Muscle layer of colon (tissue), 2 donors: Measurements from ENCODE around the gene GAB2.

Source experiments
- H3K27ac ChIP-seq: one replicate; pipeline ENCODE4 v1.7.0; 2013; ENCODE audit warnings: low read depth, mild to moderate bottlenecking, low read length, moderate library complexity
- H3K27me3 ChIP-seq, 2 donors: one replicate each; pipeline ENCODE4 v1.7.0; 2013; ENCODE audit warnings: low read length in 2 of 2, mild to moderate bottlenecking in 2 of 2; ENCODE audit not compliant: insufficient read depth in 2 of 2, control insufficient read depth in 1 of 2
- H3K36me3 ChIP-seq: one replicate; pipeline ENCODE4 v1.7.0; 2013; ENCODE audit warnings: mild to moderate bottlenecking, low read length; ENCODE audit not compliant: insufficient read depth
- H3K4me1 ChIP-seq: one replicate; pipeline ENCODE4 v1.7.0; 2013; ENCODE audit warnings: mild to moderate bottlenecking, low read length; ENCODE audit not compliant: insufficient read depth
- H3K4me3 ChIP-seq, 2 donors: one replicate each; pipeline ENCODE4 v1.7.0; 2013; ENCODE audit warnings: low read length in 2 of 2, low read depth in 1 of 2, mild to moderate bottlenecking in 1 of 2, moderate library complexity in 1 of 2
- H3K9ac ChIP-seq: one replicate; pipeline ENCODE4 v1.7.0; 2013; ENCODE audit warnings: low read length
- H3K9me3 ChIP-seq: one replicate; pipeline ENCODE4 v1.7.0; 2013; ENCODE audit warnings: mild to moderate bottlenecking, low read length
- donor health status: abdominal sarcoma.
- donor health status: Adenocarcinoma of cecum.

GAB2 gene

GRCh38 chr11:78201096-78201818 is 216.4 kb downstream of the GAB2 start:
- H3K27me3 ChIP-seq: no peaks in the 10 kb centered on the region
- H3K9me3 ChIP-seq: no peaks in the 10 kb centered on the region
- H3K27ac ChIP-seq: no peak overlapping the region
- H3K9ac ChIP-seq: no peak overlapping the region
- peaks cover 38% of the 10 kb centered on the region for H3K36me3 ChIP-seq
- no peak overlapping the region for H3K4me3 ChIP-seq
- H3K4me1 ChIP-seq: no peaks in the 10 kb centered on the region

GRCh38 chr11:78200553-78200952 is 217.1 kb downstream of the GAB2 start:
- Histone ChIP-seq H3K4me1 (no peaks in the 10 kb centered on the region), H3K4me3 (no peak overlapping the region), H3K9ac (no peak overlapping the region), H3K27me3 (no peaks in the 10 kb centered on the region), H3K9me3 (no peaks in the 10 kb centered on the region), H3K27ac (no peak overlapping the region), H3K36me3 (peaks cover 35% of the 10 kb centered on the region)

GRCh38 chr11:78200061-78200460 is 217.6 kb downstream of the GAB2 start:
- no peaks in the 10 kb centered on the region for H3K27me3 ChIP-seq
- peaks cover 35% of the 10 kb centered on the region for H3K36me3 ChIP-seq
- H3K27ac ChIP-seq: no peak overlapping the region
- H3K9ac ChIP-seq: no peak overlapping the region
- H3K4me3 ChIP-seq: no peak overlapping the region
- H3K4me1 ChIP-seq: no peaks in the 10 kb centered on the region
- no peaks in the 10 kb centered on the region for H3K9me3 ChIP-seq

GRCh38 chr11:78199653-78200015 is 218.0 kb downstream of the GAB2 start:
- no peaks in the 10 kb centered on the region for H3K4me1 ChIP-seq
- peaks cover 35% of the 10 kb centered on the region for H3K36me3 ChIP-seq
- no peaks in the 10 kb centered on the region for H3K27me3 ChIP-seq

GRCh38 chr11:78199015-78199652 is 218.5 kb downstream of the GAB2 start:
- Histone ChIP-seq H3K27ac (no peak overlapping the region), H3K27me3 (no peaks in the 10 kb centered on the region), H3K9me3 (no peaks in the 10 kb centered on the region), H3K9ac (no peak overlapping the region), H3K4me1 (no peaks in the 10 kb centered on the region), H3K4me3 (no peak overlapping the region), H3K36me3 (peaks cover 35% of the 10 kb centered on the region)

More at GRCh38 chr11:78199653-78200015, 218.0 kb downstream of the GAB2 start:
- Histone ChIP-seq H3K9me3 (no peaks in the 10 kb centered on the region), H3K4me3 (no peak overlapping the region), H3K9ac (no peak overlapping the region), H3K27ac (no peak overlapping the region)

- Histone ChIP-seq H3K9me3 (no peaks in the 10 kb centered on the region), H3K27me3 (no peaks in the 10 kb centered on the region), H3K9ac (no peak overlapping the region), H3K4me3 (no peak overlapping the region), H3K27ac (no peak overlapping the region), H3K36me3 (peaks cover 35% of the 10 kb centered on the region), H3K4me1 (no peaks in the 10 kb centered on the region)
Measured at GRCh38 chr11:78197816-78198215, 219.8 kb downstream of the GAB2 start.

GRCh38 chr11:78196661-78197091 is 220.9 kb downstream of the GAB2 start:
- Histone ChIP-seq H3K4me1 (no peaks in the 10 kb centered on the region), H3K4me3 (no peak overlapping the region), H3K36me3 (peaks cover 35% of the 10 kb centered on the region), H3K27me3 (no peaks in the 10 kb centered on the region), H3K27ac (no peak overlapping the region), H3K9me3 (no peaks in the 10 kb centered on the region), H3K9ac (no peak overlapping the region)

- Histone ChIP-seq H3K4me1 (peaks cover 4% of the 10 kb centered on the region), H3K36me3 (peaks cover 30% of the 10 kb centered on the region), H3K4me3 (no peak overlapping the region), H3K27me3 (no peaks in the 10 kb centered on the region), H3K9me3 (no peaks in the 10 kb centered on the region), H3K9ac (no peak overlapping the region), H3K27ac (no peak overlapping the region)
Measured at GRCh38 chr11:78195917-78196560, 221.6 kb downstream of the GAB2 start.

- H3K36me3 ChIP-seq: peaks cover 15% of the 10 kb centered on the region
- H3K27ac ChIP-seq: no peak overlapping the region
- no peak overlapping the region for H3K4me3 ChIP-seq
- no peaks in the 10 kb centered on the region for H3K9me3 ChIP-seq
- H3K27me3 ChIP-seq: no peaks in the 10 kb centered on the region
- peaks cover 19% of the 10 kb centered on the region for H3K4me1 ChIP-seq
- H3K9ac ChIP-seq: no peak overlapping the region
Measured at GRCh38 chr11:78194490-78194889, 223.1 kb downstream of the GAB2 start.

- H3K9me3 ChIP-seq: no peaks in the 10 kb centered on the region
- H3K36me3 ChIP-seq: peaks cover 14% of the 10 kb centered on the region
- peaks cover 24% of the 10 kb centered on the region for H3K4me1 ChIP-seq
- no peak overlapping the region for H3K9ac ChIP-seq
- no peak overlapping the region for H3K27ac ChIP-seq
- H3K27me3 ChIP-seq: no peaks in the 10 kb centered on the region
- H3K4me3 ChIP-seq: no peak overlapping the region
Measured at GRCh38 chr11:78193806-78194205, 223.8 kb downstream of the GAB2 start.

- H3K4me3 ChIP-seq: no peak overlapping the region
- no peak overlapping the region for H3K9ac ChIP-seq
- no peaks in the 10 kb centered on the region for H3K9me3 ChIP-seq
- peaks cover 24% of the 10 kb centered on the region for H3K4me1 ChIP-seq
- peaks cover 6% of the 10 kb centered on the region for H3K36me3 ChIP-seq
- no peaks in the 10 kb centered on the region for H3K27me3 ChIP-seq
- no peak overlapping the region for H3K27ac ChIP-seq
Measured at GRCh38 chr11:78192911-78193351, 224.7 kb downstream of the GAB2 start.
